ENCODE data around the gene KLHL17.

KLHL17 gene

GRCh38 chr1:917076-917459 lies 43.3 kb upstream of the KLHL17 start:
- no peak for DNase-seq (ENCODE audit: low read depth in 1 of 2, low spot score in 1 of 2)
- TF ChIP-seq GABPA (IDR thresholded peaks at IDR 0.05; ENCODE audit: low read depth) (no peak), POLR2AphosphoS5 (IDR thresholded peaks at IDR 0.05; ENCODE audit: low read depth) (no peak), REST (IDR thresholded peaks at IDR 0.05; ENCODE audit: insufficient replicate concordance, low read depth) (no peak)
- Histone ChIP-seq H3K27me3 (ENCODE audit: insufficient read depth, poor library complexity, severe bottlenecking) (no peaks in the 10 kb centered on the region), H3K4me3 (replicated peaks; ENCODE audit: insufficient read depth, low read length) (no peak overlapping the region), H3K27ac (replicated peaks) (no peak overlapping the region)

GRCh38 chr1:917466-918091 lies 42.8 kb upstream of the KLHL17 start:
- H3K27ac ChIP-seq (replicated peaks): no peak overlapping the region
- H3K27me3 ChIP-seq (ENCODE audit: insufficient read depth, poor library complexity, severe bottlenecking): no peaks in the 10 kb centered on the region
- DNase-seq (ENCODE audit: low read depth in 1 of 2, low spot score in 1 of 2): no peak
- no peak overlapping the region for H3K4me3 ChIP-seq (replicated peaks; ENCODE audit: insufficient read depth, low read length)
- TF ChIP-seq GABPA (IDR thresholded peaks at IDR 0.05; ENCODE audit: low read depth) (no peak), CTCF (IDR thresholded peaks at IDR 0.05; ENCODE audit: insufficient read depth, low read length) (no peak), REST (IDR thresholded peaks at IDR 0.05; ENCODE audit: insufficient replicate concordance, low read depth) (no peak), POLR2AphosphoS5 (IDR thresholded peaks at IDR 0.05; ENCODE audit: low read depth) (no peak), SPI1 (IDR thresholded peaks at IDR 0.05; ENCODE audit: borderline replicate concordance, low read depth) (no peak)

- Histone ChIP-seq H3K27me3 (ENCODE audit: insufficient read depth, poor library complexity, severe bottlenecking) (no peaks in the 10 kb centered on the region), H3K27ac (replicated peaks) (no peak overlapping the region), H3K4me3 (replicated peaks; ENCODE audit: insufficient read depth, low read length) (no peak overlapping the region)
- TF ChIP-seq SPI1 (IDR thresholded peaks at IDR 0.05; ENCODE audit: borderline replicate concordance, low read depth): no peak
- DNase-seq (ENCODE audit: low read depth in 1 of 2, low spot score in 1 of 2): no peak
These were observed 42.0 kb upstream of the KLHL17 start for GRCh38 chr1:918353-918752.

GRCh38 chr1:918843-919242 lies 41.5 kb upstream of the KLHL17 start:
- TF ChIP-seq POLR2AphosphoS5 (IDR thresholded peaks at IDR 0.05; ENCODE audit: low read depth) (no peak), GABPA (IDR thresholded peaks at IDR 0.05; ENCODE audit: low read depth) (no peak), SPI1 (IDR thresholded peaks at IDR 0.05; ENCODE audit: borderline replicate concordance, low read depth) (no peak), REST (IDR thresholded peaks at IDR 0.05; ENCODE audit: insufficient replicate concordance, low read depth) (no peak), CTCF (IDR thresholded peaks at IDR 0.05; ENCODE audit: insufficient read depth, low read length) (no peak)
- Histone ChIP-seq H3K27me3 (ENCODE audit: insufficient read depth, poor library complexity, severe bottlenecking) (no peaks in the 10 kb centered on the region), H3K4me3 (replicated peaks; ENCODE audit: insufficient read depth, low read length) (no peak overlapping the region), H3K27ac (replicated peaks) (no peak overlapping the region)
- DNase-seq (ENCODE audit: low read depth in 1 of 2, low spot score in 1 of 2): no peak

Measured in HL-60 (cell line).